OCI-LY7 (cell line): ENCODE measurements around the gene GYPE.
"Not testable (repeated sequence)": the region's sequence is repeated elsewhere in the genome, so short reads cannot be mapped to it uniquely, and the experiment has no call there.

Experiments used
- EZH2phosphoT487 ChIP-seq: fragments of 200-600 bp; sonication (generic); IDR thresholded peaks from 2 replicates; pipeline ENCODE4 v1.6.1; 2018; ENCODE audit warnings: low read depth, borderline replicate concordance, mild to moderate bottlenecking, mixed run types, antibody characterized with exemption, low read length, moderate library complexity, mixed read lengths
- TF ChIP-seq, protein P1 (sequence below): fragments of 200-600 bp; sonication (generic); conservative IDR thresholded peaks from 2 replicates; pipeline ENCODE4 v1.5.1; 2014; ENCODE audit warnings: mild to moderate bottlenecking, antibody characterized with exemption, low read length, moderate library complexity, mixed read lengths

DNA sequence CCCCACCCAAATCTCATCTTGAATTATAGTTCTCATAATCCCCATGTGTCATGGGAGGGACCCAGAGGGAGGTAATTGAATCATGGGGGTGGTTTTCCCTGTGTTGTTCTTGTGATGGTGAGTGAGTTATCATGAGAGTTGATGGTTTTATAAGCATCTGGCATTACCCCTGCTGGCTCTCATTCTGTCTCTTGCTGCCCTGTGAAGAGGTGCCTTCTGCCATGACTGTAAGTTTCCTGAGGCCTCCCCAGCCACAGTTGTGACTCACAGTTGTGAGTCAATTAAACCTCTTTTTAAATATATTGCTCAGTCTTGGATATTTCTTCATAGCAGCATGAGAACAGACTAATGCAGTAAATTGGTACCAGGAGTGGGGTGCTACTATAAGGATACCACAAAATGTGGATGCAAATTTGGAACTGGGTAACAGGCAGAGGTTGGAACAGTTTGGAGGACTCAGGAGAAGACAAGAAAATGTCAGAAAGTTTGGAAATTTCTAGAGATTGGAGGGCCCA is 46.2 kb upstream of the GYPE start:
- TF ChIP-seq, protein P1, sequence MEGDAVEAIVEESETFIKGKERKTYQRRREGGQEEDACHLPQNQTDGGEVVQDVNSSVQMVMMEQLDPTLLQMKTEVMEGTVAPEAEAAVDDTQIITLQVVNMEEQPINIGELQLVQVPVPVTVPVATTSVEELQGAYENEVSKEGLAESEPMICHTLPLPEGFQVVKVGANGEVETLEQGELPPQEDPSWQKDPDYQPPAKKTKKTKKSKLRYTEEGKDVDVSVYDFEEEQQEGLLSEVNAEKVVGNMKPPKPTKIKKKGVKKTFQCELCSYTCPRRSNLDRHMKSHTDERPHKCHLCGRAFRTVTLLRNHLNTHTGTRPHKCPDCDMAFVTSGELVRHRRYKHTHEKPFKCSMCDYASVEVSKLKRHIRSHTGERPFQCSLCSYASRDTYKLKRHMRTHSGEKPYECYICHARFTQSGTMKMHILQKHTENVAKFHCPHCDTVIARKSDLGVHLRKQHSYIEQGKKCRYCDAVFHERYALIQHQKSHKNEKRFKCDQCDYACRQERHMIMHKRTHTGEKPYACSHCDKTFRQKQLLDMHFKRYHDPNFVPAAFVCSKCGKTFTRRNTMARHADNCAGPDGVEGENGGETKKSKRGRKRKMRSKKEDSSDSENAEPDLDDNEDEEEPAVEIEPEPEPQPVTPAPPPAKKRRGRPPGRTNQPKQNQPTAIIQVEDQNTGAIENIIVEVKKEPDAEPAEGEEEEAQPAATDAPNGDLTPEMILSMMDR, result not testable (repeated sequence)
- not testable (repeated sequence) for TF ChIP-seq EZH2phosphoT487
